Measurements from ENCODE around the gene CISD3.
A peak's percentile ranks its signal among the peaks of the same experiment; 100 is the strongest.

Gene CISD3

DNA sequence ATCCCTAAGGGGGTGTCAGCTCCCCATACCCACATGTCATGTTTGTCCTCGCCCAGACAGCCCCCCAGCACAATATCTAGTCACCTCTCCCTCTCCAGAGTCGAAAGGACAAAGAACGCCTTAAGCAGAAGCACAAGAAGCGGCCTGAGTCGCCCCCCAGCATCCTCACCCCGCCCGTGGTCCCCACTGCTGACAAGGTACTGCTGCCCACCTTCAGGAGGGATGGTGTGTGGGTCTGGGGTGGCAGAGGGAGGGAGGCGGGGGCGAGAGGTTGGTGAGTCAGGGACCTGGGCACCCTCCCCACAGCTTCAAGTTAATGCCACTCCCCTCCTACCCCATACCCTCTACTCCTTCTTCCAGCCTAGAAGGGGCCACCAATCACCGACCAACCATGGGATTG is 17.5 kb upstream of the CISD3 start:
- Histone ChIP-seq H3K4me1 (ENCODE audit: control insufficient read depth, insufficient read depth, low read length) (no peaks in the 10 kb centered on the region), H3K9me3 (ENCODE audit: control insufficient read depth, insufficient read depth, low read depth, low read length) (no peaks in the 10 kb centered on the region), H3K4me3 (ENCODE audit: low read depth, low read length) (no peak overlapping the region), H3K36me3 (ENCODE audit: control insufficient read depth in 2 of 2, insufficient read depth in 1 of 2, low read length in 2 of 2) (peaks cover 10 to 97% of the 10 kb centered on the region in 2 experiments; a peak in 2 of 3 replicates), H3K27ac (ENCODE audit: extremely low read depth, low read depth, low read length) (no peak overlapping the region)
- ChIA-PET POLR2A (no interaction called here), CTCF (interaction anchor here (0.6 to 1.2 kb wide), 2 partner anchors 22 to 289 kb away, joined by 3 to 4 read pairs; no protein-coding TSS in a partner anchor)
- TF ChIP-seq ZNF677 (tag by site-specific recombination; IDR thresholded peaks at IDR 0.05) (no peak), EGR2 (tag by site-specific recombination; IDR thresholded peaks at IDR 0.05; ENCODE audit: low read depth) (peak; percentile 51), ZSCAN23 (tag by site-specific recombination; IDR thresholded peaks at IDR 0.05) (no peak), HOXA7 (CRISPR knock-in tag; IDR thresholded peaks at IDR 0.05; ENCODE audit: borderline replicate concordance) (no peak), ZNF777 (tag by site-specific recombination; IDR thresholded peaks at IDR 0.05; ENCODE audit: borderline replicate concordance) (no peak), ZNF175 (tag by site-specific recombination; IDR thresholded peaks at IDR 0.05) (no peak), BCL11B (tag by site-specific recombination; IDR thresholded peaks at IDR 0.05; ENCODE audit: low read depth) (no peak), ZNF184 (tag by site-specific recombination; IDR thresholded peaks at IDR 0.05) (no peak), ZNF654 (tag by site-specific recombination; IDR thresholded peaks at IDR 0.05; ENCODE audit: low read depth) (no peak), ZNF600 (tag by site-specific recombination; IDR thresholded peaks at IDR 0.05) (no peak), ZNF266 (tag by site-specific recombination; IDR thresholded peaks at IDR 0.05; ENCODE audit: low read depth) (no peak), ZFHX2 (tag by site-specific recombination; conservative IDR thresholded peaks at IDR 0.05) (peak; percentile 25; the same call in 1 of the 2 replicates), ZNF23 (tag by site-specific recombination; IDR thresholded peaks at IDR 0.05; ENCODE audit: borderline replicate concordance) (no peak)
- TF ChIP-seq, protein P1, sequence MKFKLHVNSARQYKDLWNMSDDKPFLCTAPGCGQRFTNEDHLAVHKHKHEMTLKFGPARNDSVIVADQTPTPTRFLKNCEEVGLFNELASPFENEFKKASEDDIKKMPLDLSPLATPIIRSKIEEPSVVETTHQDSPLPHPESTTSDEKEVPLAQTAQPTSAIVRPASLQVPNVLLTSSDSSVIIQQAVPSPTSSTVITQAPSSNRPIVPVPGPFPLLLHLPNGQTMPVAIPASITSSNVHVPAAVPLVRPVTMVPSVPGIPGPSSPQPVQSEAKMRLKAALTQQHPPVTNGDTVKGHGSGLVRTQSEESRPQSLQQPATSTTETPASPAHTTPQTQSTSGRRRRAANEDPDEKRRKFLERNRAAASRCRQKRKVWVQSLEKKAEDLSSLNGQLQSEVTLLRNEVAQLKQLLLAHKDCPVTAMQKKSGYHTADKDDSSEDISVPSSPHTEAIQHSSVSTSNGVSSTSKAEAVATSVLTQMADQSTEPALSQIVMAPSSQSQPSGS (tag by site-specific recombination; IDR thresholded peaks at IDR 0.05; ENCODE audit: low read depth), result no peak

DNA sequence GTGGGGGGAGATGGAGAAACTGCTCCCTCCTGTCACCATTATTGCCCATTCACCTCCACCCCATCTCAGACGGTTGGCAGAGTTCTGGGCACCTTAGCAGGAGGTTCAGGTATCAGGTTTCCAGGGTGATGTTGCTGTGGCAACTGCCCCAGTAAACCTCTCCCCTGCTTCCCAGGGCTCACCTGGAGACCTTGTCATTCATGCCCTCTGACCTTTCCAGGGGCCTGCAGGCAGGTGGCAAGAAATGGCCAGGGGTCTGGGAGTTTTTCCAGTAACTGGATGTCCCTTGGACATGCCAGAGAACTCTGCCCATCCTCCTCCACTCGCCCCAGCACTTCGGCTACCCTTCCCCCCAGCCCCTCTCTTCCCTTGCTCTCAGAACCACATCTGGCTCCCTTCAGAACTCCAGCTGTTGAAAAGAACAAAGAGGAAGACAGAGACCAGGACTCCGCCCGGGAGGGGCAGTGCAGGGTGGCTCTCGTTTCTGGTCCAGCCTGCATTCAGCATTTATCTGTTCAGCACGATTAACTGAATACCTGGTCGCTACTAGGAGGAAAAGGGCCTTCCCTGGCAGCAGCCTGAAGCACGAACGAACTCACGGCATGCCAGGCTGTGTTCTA is 16.6 kb upstream of the CISD3 start:
- Histone ChIP-seq H3K9me3 (ENCODE audit: control insufficient read depth, insufficient read depth, low read depth, low read length) (no peaks in the 10 kb centered on the region), H3K27ac (ENCODE audit: extremely low read depth, low read depth, low read length) (no peak overlapping the region), H3K36me3 (ENCODE audit: control insufficient read depth in 2 of 2, insufficient read depth in 1 of 2, low read length in 2 of 2) (peaks cover 6 to 92% of the 10 kb centered on the region in 2 experiments; a peak in 2 of 3 replicates), H3K4me1 (ENCODE audit: control insufficient read depth, insufficient read depth, low read length) (no peaks in the 10 kb centered on the region), H3K4me3 (ENCODE audit: low read depth, low read length) (no peak overlapping the region)
- ChIA-PET CTCF (interaction anchor here (0.5 to 1.5 kb wide), 4 partner anchors 16 to 50 kb away, joined by 3 to 4 read pairs (median 3); no protein-coding TSS in a partner anchor), POLR2A (interaction anchor here (0.6 kb wide), 1 partner anchor 18 kb away, joined by 3 read pairs; no protein-coding TSS in a partner anchor)
- no peak for TF ChIP-seq ZNF16 (tag by site-specific recombination; IDR thresholded peaks at IDR 0.05; ENCODE audit: low read depth)
- peak; percentile 14; the same call in 1 of the 2 replicates for TF ChIP-seq GLIS1 (tag by site-specific recombination; IDR thresholded peaks at IDR 0.05)
- TF ChIP-seq, protein P2, sequence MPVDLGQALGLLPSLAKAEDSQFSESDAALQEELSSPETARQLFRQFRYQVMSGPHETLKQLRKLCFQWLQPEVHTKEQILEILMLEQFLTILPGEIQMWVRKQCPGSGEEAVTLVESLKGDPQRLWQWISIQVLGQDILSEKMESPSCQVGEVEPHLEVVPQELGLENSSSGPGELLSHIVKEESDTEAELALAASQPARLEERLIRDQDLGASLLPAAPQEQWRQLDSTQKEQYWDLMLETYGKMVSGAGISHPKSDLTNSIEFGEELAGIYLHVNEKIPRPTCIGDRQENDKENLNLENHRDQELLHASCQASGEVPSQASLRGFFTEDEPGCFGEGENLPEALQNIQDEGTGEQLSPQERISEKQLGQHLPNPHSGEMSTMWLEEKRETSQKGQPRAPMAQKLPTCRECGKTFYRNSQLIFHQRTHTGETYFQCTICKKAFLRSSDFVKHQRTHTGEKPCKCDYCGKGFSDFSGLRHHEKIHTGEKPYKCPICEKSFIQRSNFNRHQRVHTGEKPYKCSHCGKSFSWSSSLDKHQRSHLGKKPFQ (tag by site-specific recombination; IDR thresholded peaks at IDR 0.05), result no peak

DNA sequence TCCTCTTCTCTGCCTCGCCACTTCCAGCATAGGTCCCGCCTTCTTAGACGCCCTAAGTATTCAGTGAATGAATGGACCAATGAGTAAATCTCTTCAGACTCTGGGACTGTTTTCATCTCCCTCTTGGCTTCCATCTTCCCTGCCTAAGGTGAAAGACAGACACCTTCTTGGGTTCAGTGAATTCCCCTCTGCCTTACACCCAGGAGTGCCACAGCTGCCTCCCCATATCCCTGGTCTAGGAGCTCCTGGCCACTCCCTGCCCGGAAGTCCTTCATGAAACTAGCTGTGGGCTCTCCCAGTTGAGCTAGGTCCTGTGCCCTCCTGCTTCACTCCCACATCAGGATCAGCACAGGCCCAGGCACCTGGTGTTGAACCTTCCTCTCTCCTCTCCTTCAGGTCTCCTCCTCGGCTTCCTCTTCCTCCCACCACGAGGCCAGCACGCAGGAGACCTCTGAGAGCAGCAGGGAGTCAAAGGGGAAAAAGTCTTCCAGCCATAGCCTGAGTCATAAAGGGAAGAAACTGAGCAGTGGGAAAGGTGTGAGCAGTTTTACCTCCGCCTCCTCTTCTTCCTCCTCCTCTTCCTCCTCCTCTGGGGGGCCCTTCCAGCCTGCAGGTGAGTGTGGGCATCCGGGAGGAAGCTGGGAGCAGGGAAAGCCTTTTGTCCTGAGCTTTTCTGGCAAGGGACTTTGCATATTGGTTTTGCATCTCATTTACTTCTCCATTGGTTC is 14.8 kb upstream of the CISD3 start:
- Histone ChIP-seq H3K4me1 (ENCODE audit: control insufficient read depth, insufficient read depth, low read length) (no peaks in the 10 kb centered on the region), H3K9me3 (ENCODE audit: control insufficient read depth, insufficient read depth, low read depth, low read length) (no peaks in the 10 kb centered on the region), H3K4me3 (ENCODE audit: low read depth, low read length) (no peak overlapping the region), H3K27ac (ENCODE audit: extremely low read depth, low read depth, low read length) (no peak overlapping the region), H3K36me3 (ENCODE audit: control insufficient read depth in 2 of 2, insufficient read depth in 1 of 2, low read length in 2 of 2) (peaks cover 3 to 91% of the 10 kb centered on the region in 2 experiments; a peak in 2 of 3 replicates)
- TF ChIP-seq, protein P3, sequence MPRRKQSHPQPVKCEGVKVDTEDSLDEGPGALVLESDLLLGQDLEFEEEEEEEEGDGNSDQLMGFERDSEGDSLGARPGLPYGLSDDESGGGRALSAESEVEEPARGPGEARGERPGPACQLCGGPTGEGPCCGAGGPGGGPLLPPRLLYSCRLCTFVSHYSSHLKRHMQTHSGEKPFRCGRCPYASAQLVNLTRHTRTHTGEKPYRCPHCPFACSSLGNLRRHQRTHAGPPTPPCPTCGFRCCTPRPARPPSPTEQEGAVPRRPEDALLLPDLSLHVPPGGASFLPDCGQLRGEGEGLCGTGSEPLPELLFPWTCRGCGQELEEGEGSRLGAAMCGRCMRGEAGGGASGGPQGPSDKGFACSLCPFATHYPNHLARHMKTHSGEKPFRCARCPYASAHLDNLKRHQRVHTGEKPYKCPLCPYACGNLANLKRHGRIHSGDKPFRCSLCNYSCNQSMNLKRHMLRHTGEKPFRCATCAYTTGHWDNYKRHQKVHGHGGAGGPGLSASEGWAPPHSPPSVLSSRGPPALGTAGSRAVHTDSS (tag by site-specific recombination; IDR thresholded peaks at IDR 0.05), result peak; percentile 80
- TF ChIP-seq EGR2 (tag by site-specific recombination; IDR thresholded peaks at IDR 0.05; ENCODE audit: low read depth), result peak; percentile 27; the same call in 1 of the 2 replicates
- TF ChIP-seq ZIC2 (tag by site-specific recombination; IDR thresholded peaks at IDR 0.05), result 0 out of 2 replicates have a peak, but pooled peaks have one; percentile 14
- TF ChIP-seq ZNF114 (tag by site-specific recombination; IDR thresholded peaks at IDR 0.05), result no peak
- TF ChIP-seq, protein P4, sequence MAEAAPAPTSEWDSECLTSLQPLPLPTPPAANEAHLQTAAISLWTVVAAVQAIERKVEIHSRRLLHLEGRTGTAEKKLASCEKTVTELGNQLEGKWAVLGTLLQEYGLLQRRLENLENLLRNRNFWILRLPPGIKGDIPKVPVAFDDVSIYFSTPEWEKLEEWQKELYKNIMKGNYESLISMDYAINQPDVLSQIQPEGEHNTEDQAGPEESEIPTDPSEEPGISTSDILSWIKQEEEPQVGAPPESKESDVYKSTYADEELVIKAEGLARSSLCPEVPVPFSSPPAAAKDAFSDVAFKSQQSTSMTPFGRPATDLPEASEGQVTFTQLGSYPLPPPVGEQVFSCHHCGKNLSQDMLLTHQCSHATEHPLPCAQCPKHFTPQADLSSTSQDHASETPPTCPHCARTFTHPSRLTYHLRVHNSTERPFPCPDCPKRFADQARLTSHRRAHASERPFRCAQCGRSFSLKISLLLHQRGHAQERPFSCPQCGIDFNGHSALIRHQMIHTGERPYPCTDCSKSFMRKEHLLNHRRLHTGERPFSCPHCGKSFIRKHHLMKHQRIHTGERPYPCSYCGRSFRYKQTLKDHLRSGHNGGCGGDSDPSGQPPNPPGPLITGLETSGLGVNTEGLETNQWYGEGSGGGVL (tag by site-specific recombination; IDR thresholded peaks at IDR 0.05), result no peak
- TF ChIP-seq ZFHX2 (tag by site-specific recombination; conservative IDR thresholded peaks at IDR 0.05), result peak; percentile 31; the same call in 1 of the 2 replicates
- ChIA-PET CTCF (interaction anchor here (3.7 kb wide), 1 partner anchor 20 kb away, joined by 15 read pairs; no protein-coding TSS in a partner anchor), POLR2A (interaction anchor here (0.5 to 2.5 kb wide), 6 partner anchors 9 to 36 kb away, joined by 4 to 18 read pairs (median 6); partner anchors contain the start of genes CISD3 and MLLT6)

All from HEK293 (cell line).